GM20000 (cell line): Measurements from ENCODE around the gene CIAO3.

Experiments
- DNase-seq: peaks from one replicate; pipeline ENCODE4 v3.0.0; 2012; ENCODE audit warnings: low spot score
- CTCF ChIP-seq: IDR thresholded peaks from 2 replicates; pipeline ENCODE4 v1.5.1; 2012; ENCODE audit warnings: mild to moderate bottlenecking, control low read depth; ENCODE audit errors: extremely low read depth, missing control alignments

CIAO3 gene

GRCh38 chr16:774086-775001 is 33.5 kb upstream of the CIAO3 start:
- TF ChIP-seq CTCF, result no peak
- no peak for DNase-seq

GRCh38 chr16:772959-773358 is 32.2 kb upstream of the CIAO3 start:
- no peak for TF ChIP-seq CTCF
- no peak for DNase-seq

- TF ChIP-seq CTCF, result no peak
- DNase-seq, result no peak
These were observed 29.6 kb upstream of the CIAO3 start for GRCh38 chr16:770411-770810.

- TF ChIP-seq CTCF, result no peak
- DNase-seq, result no peak
These were observed 29.1 kb upstream of the CIAO3 start for GRCh38 chr16:769934-770333.

GRCh38 chr16:769184-769784 is 28.5 kb upstream of the CIAO3 start:
- no peak for DNase-seq

GRCh38 chr16:768428-768827 is 27.6 kb upstream of the CIAO3 start:
- no peak for DNase-seq
- TF ChIP-seq CTCF, result no peak

More at GRCh38 chr16:769184-769784, 28.5 kb upstream of the CIAO3 start:
- no peak for TF ChIP-seq CTCF

GRCh38 chr16:767743-768235 is 27.0 kb upstream of the CIAO3 start:
- no peak for DNase-seq
- TF ChIP-seq CTCF, result no peak
